ENCODE measurements around the gene SERPINB5. TPM values are rescaled to one million over a fixed set of nuclear protein-coding genes. Genes with fewer than 3 reads are reported as not detected.

SERPINB5 gene
- total and polyA plus RNA-seq, 4 donors = 0.05 TPM; not detected in 3

GRCh38 chr18:63545000-63545399, 68.2 kb downstream of the SERPINB5 start:
- H3K27ac ChIP-seq (ENCODE audit: low read depth in 1 of 2, low read length in 2 of 2) = no peak overlapping the region
- H3K36me3 ChIP-seq (ENCODE audit: control insufficient read depth in 4 of 4, insufficient read depth in 3 of 4, low read depth in 1 of 4, low read length in 3 of 4) = no peaks in the 10 kb centered on the region
- H3K27me3 ChIP-seq (ENCODE audit: control insufficient read depth in 4 of 4, insufficient read depth in 4 of 4, low read length in 3 of 4) = peaks cover 0 to 3% (median 0%) of the 10 kb centered on the region in 4 donors
- no peak overlapping the region for H3K4me3 ChIP-seq (ENCODE audit: low read depth in 1 of 3, low read length in 3 of 3)
- H3K4me1 ChIP-seq (ENCODE audit: control insufficient read depth in 4 of 4, insufficient read depth in 4 of 4, low read length in 3 of 4) = no peaks in the 10 kb centered on the region
- WGBS = 88% methylated on average over 3 of the region's 3 CpGs
- TF ChIP-seq GABPA (IDR thresholded peaks at IDR 0.05 in 1 of 2, conservative IDR thresholded peaks at IDR 0.05 in 1 of 2) (no peak), ZBTB33 (IDR thresholded peaks at IDR 0.05) (no peak), TAF1 (conservative IDR thresholded peaks at IDR 0.05) (no peak), NR2F2 (IDR thresholded peaks at IDR 0.05) (no peak)
- H3K9ac ChIP-seq (ENCODE audit: low read depth in 1 of 2, low read length in 2 of 2) = no peak overlapping the region
- DNase-seq (ENCODE audit: low spot score) = no peak
- no peaks in the 10 kb centered on the region for H3K9me3 ChIP-seq (ENCODE audit: control insufficient read depth in 4 of 4, low read length in 3 of 4)

GRCh38 chr18:63550068-63550467, 73.3 kb downstream of the SERPINB5 start:
- Histone ChIP-seq H3K27ac (ENCODE audit: low read depth in 1 of 2, low read length in 2 of 2) (no peak overlapping the region), H3K4me3 (ENCODE audit: low read depth in 1 of 3, low read length in 3 of 3) (no peak overlapping the region), H3K27me3 (ENCODE audit: control insufficient read depth in 4 of 4, insufficient read depth in 4 of 4, low read length in 3 of 4) (peaks cover 0 to 3% (median 0%) of the 10 kb centered on the region in 4 donors), H3K4me1 (ENCODE audit: control insufficient read depth in 4 of 4, insufficient read depth in 4 of 4, low read length in 3 of 4) (peaks cover 0 to 2% (median 0%) of the 10 kb centered on the region in 4 donors), H3K9me3 (ENCODE audit: control insufficient read depth in 4 of 4, low read length in 3 of 4) (no peaks in the 10 kb centered on the region), H3K9ac (ENCODE audit: low read depth in 1 of 2, low read length in 2 of 2) (no peak overlapping the region), H3K36me3 (ENCODE audit: control insufficient read depth in 4 of 4, insufficient read depth in 3 of 4, low read depth in 1 of 4, low read length in 3 of 4) (no peaks in the 10 kb centered on the region)
- TF ChIP-seq RXRA (IDR thresholded peaks at IDR 0.05) = no peak
- no peak for TF ChIP-seq HNF4G (IDR thresholded peaks at IDR 0.05)
- no peak for TF ChIP-seq JUND (IDR thresholded peaks at IDR 0.05)
- no peak for TF ChIP-seq FOXA2 (IDR thresholded peaks at IDR 0.05)
- DNase-seq (ENCODE audit: low spot score) = no peak
- WGBS = 23% methylated on average over 1 of the region's 1 CpG

- no peaks in the 10 kb centered on the region for H3K9me3 ChIP-seq (ENCODE audit: control insufficient read depth in 4 of 4, low read length in 3 of 4)
- no peaks in the 10 kb centered on the region for H3K36me3 ChIP-seq (ENCODE audit: control insufficient read depth in 4 of 4, insufficient read depth in 3 of 4, low read depth in 1 of 4, low read length in 3 of 4)
- WGBS = 82% methylated on average over 3 of the region's 3 CpGs
- H3K4me3 ChIP-seq (ENCODE audit: low read depth in 1 of 3, low read length in 3 of 3) = no peak overlapping the region
- H3K27me3 ChIP-seq (ENCODE audit: control insufficient read depth in 4 of 4, insufficient read depth in 4 of 4, low read length in 3 of 4) = no peaks in the 10 kb centered on the region
- no peak overlapping the region for H3K27ac ChIP-seq (ENCODE audit: low read depth in 1 of 2, low read length in 2 of 2)
- H3K4me1 ChIP-seq (ENCODE audit: control insufficient read depth in 4 of 4, insufficient read depth in 4 of 4, low read length in 3 of 4) = peaks cover 0 to 2% (median 0%) of the 10 kb centered on the region in 4 donors
- DNase-seq (ENCODE audit: low spot score) = no peak
- H3K9ac ChIP-seq (ENCODE audit: low read depth in 1 of 2, low read length in 2 of 2) = no peak overlapping the region
- TF ChIP-seq EGR1 (IDR thresholded peaks at IDR 0.05; ENCODE audit: low read depth in 2 of 2) = no peak
- no peak for TF ChIP-seq ATF3 (IDR thresholded peaks at IDR 0.05)
- TF ChIP-seq JUND (IDR thresholded peaks at IDR 0.05) = no peak
- no peak for TF ChIP-seq FOXA2 (IDR thresholded peaks at IDR 0.05)
- no peak for TF ChIP-seq SP1 (IDR thresholded peaks at IDR 0.05)
- no peak for TF ChIP-seq FOXA1 (IDR thresholded peaks at IDR 0.05)
Observed at GRCh38 chr18:63551769-63552168, 75.0 kb downstream of the SERPINB5 start.

- DNase-seq (ENCODE audit: low spot score) = no peak
- H3K27me3 ChIP-seq (ENCODE audit: control insufficient read depth in 4 of 4, insufficient read depth in 4 of 4, low read length in 3 of 4) = no peaks in the 10 kb centered on the region
- H3K9ac ChIP-seq (ENCODE audit: low read depth in 1 of 2, low read length in 2 of 2) = no peak overlapping the region
- no peak overlapping the region for H3K4me3 ChIP-seq (ENCODE audit: low read depth in 1 of 3, low read length in 3 of 3)
- no peaks in the 10 kb centered on the region for H3K9me3 ChIP-seq (ENCODE audit: control insufficient read depth in 4 of 4, low read length in 3 of 4)
- H3K4me1 ChIP-seq (ENCODE audit: control insufficient read depth in 4 of 4, insufficient read depth in 4 of 4, low read length in 3 of 4) = peaks cover 0 to 2% (median 0%) of the 10 kb centered on the region in 4 donors
- H3K36me3 ChIP-seq (ENCODE audit: control insufficient read depth in 4 of 4, insufficient read depth in 3 of 4, low read depth in 1 of 4, low read length in 3 of 4) = no peaks in the 10 kb centered on the region
- WGBS = 85% methylated on average over 2 of the region's 2 CpGs
- H3K27ac ChIP-seq (ENCODE audit: low read depth in 1 of 2, low read length in 2 of 2) = no peak overlapping the region
- TF ChIP-seq REST (IDR thresholded peaks at IDR 0.05) (no peak), YY1 (IDR thresholded peaks at IDR 0.05) (no peak), RXRA (IDR thresholded peaks at IDR 0.05) (no peak), NR2F2 (IDR thresholded peaks at IDR 0.05) (no peak), TAF1 (conservative IDR thresholded peaks at IDR 0.05) (no peak), ATF3 (IDR thresholded peaks at IDR 0.05) (no peak), HNF4A (conservative IDR thresholded peaks at IDR 0.05) (no peak), JUND (IDR thresholded peaks at IDR 0.05) (no peak), FOXA2 (IDR thresholded peaks at IDR 0.05) (no peak), RAD21 (IDR thresholded peaks at IDR 0.05) (no peak), GABPA (IDR thresholded peaks at IDR 0.05 in 1 of 2, conservative IDR thresholded peaks at IDR 0.05 in 1 of 2) (no peak), SP1 (IDR thresholded peaks at IDR 0.05) (no peak)
Observed at GRCh38 chr18:63552581-63552980, 75.8 kb downstream of the SERPINB5 start.
